Caco-2 (cell line): ENCODE measurements around the gene CDC42EP5. TPM values are rescaled to one million over a fixed set of nuclear protein-coding genes. Genes with fewer than 3 reads are reported as not detected.

Source experiments
- BruUV-seq: library from RNA; stranded (reverse); fragments of 400-500 nt; replicated peaks from 2 replicates; lab custom pipeline; 2021; lab: Mats Ljungman, UMichigan
- CTCF ChIA-PET: fragments of 300-600 bp; sonication (Branson Sonifier 250); formaldehyde crosslinking; loops from one replicate; lab custom pipeline; 2022; ENCODE audit warnings: antibody characterized with exemption; lab: Charles Lee
- POLR2A ChIA-PET: fragments of 300-600 bp; sonication (Branson Sonifier 250); formaldehyde crosslinking; loops from one replicate; lab custom pipeline; 2022; ENCODE audit warnings: antibody characterized with exemption; lab: Charles Lee
- DNase-seq, 2 experiments: peaks; one replicate each; pipeline versions ENCODE4 v3.0.0 to v3.0.0-alpha.2; 2020 to 2022
- H3K27me3 ChIP-seq: replicated peaks from 2 replicates; pipeline ENCODE4 v1.6.0; 2011; ENCODE audit warnings: low read length; ENCODE audit not compliant: control insufficient read depth, insufficient read depth
- H3K36me3 ChIP-seq: 2 replicates; pipeline ENCODE4 v1.5.1; 2011; ENCODE audit warnings: low read length; ENCODE audit not compliant: control insufficient read depth, insufficient read depth
- H3K4me1 ChIP-seq: fragments of 250-450 bp; sonication (Bioruptor Pico); 2 replicates; pipeline ENCODE4 v1.5.1; 2020; ENCODE audit warnings: mild to moderate bottlenecking
- H3K4me3 ChIP-seq: 2 replicates; pipeline ENCODE4 v1.5.1; 2011; ENCODE audit warnings: low read depth, mild to moderate bottlenecking, control low read depth, low read length
- H3K9me3 ChIP-seq: fragments of 250-450 bp; sonication (Bioruptor Pico); 2 replicates; pipeline ENCODE4 v1.5.1; 2020; ENCODE audit warnings: mild to moderate bottlenecking, moderate library complexity
- H3K27ac Mint-ChIP-seq: one replicate; pipeline ENCODE4 v1.8.0; 2022; ENCODE audit warnings: mixed read lengths; ENCODE audit not compliant: unreplicated experiment
- H3K27me3 Mint-ChIP-seq: one replicate; pipeline ENCODE4 v1.8.0; 2022; ENCODE audit warnings: mixed read lengths; ENCODE audit not compliant: insufficient read depth, unreplicated experiment
- H3K36me3 Mint-ChIP-seq: one replicate; pipeline ENCODE4 v1.8.0; 2022; ENCODE audit warnings: mild to moderate bottlenecking, mixed read lengths; ENCODE audit not compliant: insufficient read depth, unreplicated experiment
- H3K4me1 Mint-ChIP-seq: one replicate; pipeline ENCODE4 v1.8.0; 2022; ENCODE audit warnings: low read depth, mixed read lengths; ENCODE audit not compliant: unreplicated experiment
- H3K4me3 Mint-ChIP-seq: one replicate; pipeline ENCODE4 v1.8.0; 2022; ENCODE audit warnings: mild to moderate bottlenecking, moderate library complexity, mixed read lengths; ENCODE audit not compliant: unreplicated experiment
- H3K9me3 Mint-ChIP-seq: one replicate; pipeline ENCODE4 v1.8.0; 2022; ENCODE audit warnings: mixed read lengths; ENCODE audit not compliant: unreplicated experiment
- CTCF ChIP-seq, 2 experiments: fragments of 200-600 bp in 1 of 2; IDR thresholded peaks; 1 replicate in 1 of 2; 2 replicates in 1 of 2; pipeline versions ENCODE4 v1.5.1 to v1.8.0; 2011 to 2022; ENCODE audit warnings: antibody characterized with exemption in 1 of 2, control low read depth in 1 of 2, inconsistent platforms in 1 of 2, low read depth in 1 of 2, low read length in 1 of 2, mild to moderate bottlenecking in 1 of 2, moderate library complexity in 1 of 2; ENCODE audit not compliant: insufficient read depth in 1 of 2, severe bottlenecking in 1 of 2, unreplicated experiment in 1 of 2
- intact Hi-C: fragments of 100-400 bp; cut with micrococcal nuclease; formaldehyde crosslinking; loops from one replicate; pipeline ENCODE4 v1.10.0; 2022; ENCODE audit not compliant: unreplicated experiment
- total RNA-seq: library from RNA; stranded (reverse); gene quantifications from 2 replicates; pipeline ENCODE4 v1.2.3, GENCODE V29; 2022

CDC42EP5 gene
- total RNA-seq, 1 experiment from 2014 or later = 8.6 TPM

- Mint-ChIP-seq H3K27ac (no peak overlapping the region), H3K4me1 (peaks cover 7% of the 10 kb centered on the region)
- no peak for DNase-seq
These were observed 54.8 kb downstream of the CDC42EP5 start for GRCh38 chr19:54418030-54418929.

DNA sequence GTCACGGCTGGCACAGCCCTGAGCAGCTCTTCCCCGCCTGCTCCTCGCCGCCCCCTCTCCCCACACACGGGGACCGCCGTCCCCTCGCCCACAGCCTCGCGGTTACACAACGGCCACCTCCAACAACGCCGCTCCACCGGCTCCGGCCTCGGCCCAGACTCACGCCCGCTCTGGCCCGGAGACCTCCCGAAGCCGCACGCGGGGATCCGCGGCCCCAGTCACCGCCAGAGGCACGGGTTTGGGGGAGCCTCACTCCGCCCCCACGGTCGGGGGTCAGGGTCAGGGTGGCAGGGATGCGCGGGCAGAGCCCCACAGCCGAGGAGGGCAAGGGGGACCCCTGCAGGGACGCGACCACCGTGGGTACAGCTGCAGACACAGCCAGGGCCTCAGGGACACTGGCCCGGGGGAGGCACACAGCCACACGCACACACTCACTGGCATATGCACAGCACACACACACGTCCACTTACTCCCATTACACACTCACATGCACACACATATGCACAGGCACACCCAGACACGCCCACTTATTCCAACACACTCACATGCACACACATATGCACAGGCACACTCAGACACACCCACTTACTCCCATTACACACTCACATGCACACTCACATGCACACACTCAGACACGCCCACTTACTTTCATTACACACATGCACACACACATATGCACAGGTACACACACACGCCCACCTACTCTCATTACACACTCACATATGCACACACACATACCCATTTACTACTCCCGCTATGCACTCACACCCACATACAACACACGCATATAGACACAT is 56.2 kb downstream of the CDC42EP5 start:
- CTCF ChIA-PET = no interaction called here
- H3K4me3 Mint-ChIP-seq = no peak overlapping the region
- H3K27ac Mint-ChIP-seq = no peak overlapping the region

More at GRCh38 chr19:54418030-54418929, 54.8 kb downstream of the CDC42EP5 start:
- H3K36me3 ChIP-seq = no peaks in the 10 kb centered on the region
- no peak for TF ChIP-seq CTCF (IDR thresholded peaks at IDR 0.05; ENCODE audit: insufficient read depth in 1 of 2, low read depth in 1 of 2, low read length in 1 of 2, severe bottlenecking in 1 of 2, unreplicated experiment in 1 of 2)
- H3K27me3 ChIP-seq = no peaks in the 10 kb centered on the region
- Mint-ChIP-seq H3K4me3 (no peak overlapping the region), H3K27me3 (no peaks in the 10 kb centered on the region), H3K9me3 (peaks cover 31% of the 10 kb centered on the region), H3K36me3 (no peaks in the 10 kb centered on the region)
- H3K4me1 ChIP-seq = peaks cover 12% of the 10 kb centered on the region
- intact Hi-C loops = no loop called here
- POLR2A ChIA-PET = no interaction called here
- no peaks in the 10 kb centered on the region for H3K9me3 ChIP-seq
- CTCF ChIA-PET = interaction anchor here (0.7 kb wide), 1 partner anchor 99 kb away, joined by 4 read pairs; no protein-coding TSS in a partner anchor
- no TSS peak for BruUV-seq
- no peak overlapping the region for H3K4me3 ChIP-seq

More for the DNA sequence above, 56.2 kb downstream of the CDC42EP5 start:
- H3K9me3 Mint-ChIP-seq = peaks cover 35% of the 10 kb centered on the region
- intact Hi-C loops = no loop called here
- Histone ChIP-seq H3K4me1 (peaks cover 12% of the 10 kb centered on the region), H3K36me3 (no peaks in the 10 kb centered on the region), H3K27me3 (no peaks in the 10 kb centered on the region), H3K9me3 (no peaks in the 10 kb centered on the region), H3K4me3 (no peak overlapping the region)
- no peak for DNase-seq
- H3K36me3 Mint-ChIP-seq = no peaks in the 10 kb centered on the region
- no TSS peak for BruUV-seq
- H3K4me1 Mint-ChIP-seq = peaks cover 7% of the 10 kb centered on the region
- no peaks in the 10 kb centered on the region for H3K27me3 Mint-ChIP-seq
- no peak for TF ChIP-seq CTCF (IDR thresholded peaks at IDR 0.05; ENCODE audit: insufficient read depth in 1 of 2, low read depth in 1 of 2, low read length in 1 of 2, severe bottlenecking in 1 of 2, unreplicated experiment in 1 of 2)
- POLR2A ChIA-PET = no interaction called here
